Activated B cell treated with CpG ODN at 0.5 μM for 24 hours (primary cell): ENCODE measurements around the gene MCCC2. TPM values are rescaled to one million over a fixed set of nuclear protein-coding genes. Genes with fewer than 3 reads are reported as not detected.

Experiments used
- ATAC-seq: fragments of 200-7000 bp; cut with Tn5 transposase; one replicate; pipeline ENCODE4 v1.10.0; 2021; ENCODE audit warnings: low read depth, mild to moderate bottlenecking, moderate library complexity
- CTCF ChIA-PET: fragments of 350-600 bp; sonication (Branson Sonifier 250); formaldehyde crosslinking; loops from one replicate; lab custom pipeline; 2021; ENCODE audit warnings: antibody characterized with exemption; lab: Charles Lee
- POLR2A ChIA-PET: fragments of 350-600 bp; sonication (Branson Sonifier 250); formaldehyde crosslinking; loops from one replicate; lab custom pipeline; 2021; ENCODE audit warnings: antibody characterized with exemption; lab: Charles Lee
- DNase-seq: peaks from one replicate; pipeline ENCODE4 v3.0.0; 2022
- H3K27ac Mint-ChIP-seq: one replicate; pipeline ENCODE4 v1.8.0; 2020; ENCODE audit warnings: mixed read lengths
- H3K27me3 Mint-ChIP-seq: one replicate; pipeline ENCODE4 v1.8.0; 2021; ENCODE audit warnings: mixed read lengths
- H3K36me3 Mint-ChIP-seq: one replicate; pipeline ENCODE4 v1.8.0; 2021; ENCODE audit warnings: low read depth, mixed read lengths
- H3K4me1 Mint-ChIP-seq: one replicate; pipeline ENCODE4 v1.8.0; 2021; ENCODE audit warnings: mixed read lengths
- H3K4me3 Mint-ChIP-seq: one replicate; pipeline ENCODE4 v1.8.0; 2020; ENCODE audit warnings: mild to moderate bottlenecking, mixed read lengths
- H3K9me3 Mint-ChIP-seq: one replicate; pipeline ENCODE4 v1.8.0; 2020; ENCODE audit warnings: mixed read lengths
- CTCF ChIP-seq: fragments of 200-600 bp; IDR thresholded peaks from one replicate; pipeline ENCODE4 v1.8.0; 2022; ENCODE audit warnings: antibody characterized with exemption, mild to moderate bottlenecking
- intact Hi-C: fragments of 100-400 bp; cut with micrococcal nuclease; formaldehyde crosslinking; loops from one replicate; pipeline ENCODE4 v1.15.1; 2024
- total RNA-seq: library from RNA; stranded (reverse); gene quantifications from 2 replicates; pipeline ENCODE4 v1.2.3, GENCODE V29; 2022

MCCC2 gene
- total RNA-seq, 1 donor from 2014 or later: 70.4 TPM

GRCh38 chr5:71701407-71701806, 114.3 kb downstream of the MCCC2 start:
- ATAC-seq: no peak
- intact Hi-C loops: no loop called here
- Mint-ChIP-seq H3K9me3 (peaks cover 3% of the 10 kb centered on the region), H3K36me3 (no peaks in the 10 kb centered on the region), H3K27me3 (peaks cover 8% of the 10 kb centered on the region), H3K4me3 (no peak overlapping the region), H3K4me1 (peaks cover 3% of the 10 kb centered on the region), H3K27ac (no peak overlapping the region)
- DNase-seq: no peak
- POLR2A ChIA-PET: no interaction called here
- no peak for TF ChIP-seq CTCF
- CTCF ChIA-PET: no interaction called here

- intact Hi-C loops: no loop called here
- TF ChIP-seq CTCF: no peak
- no peak overlapping the region for H3K4me3 Mint-ChIP-seq
- ATAC-seq (no peak), DNase-seq (no peak)
- H3K4me1 Mint-ChIP-seq: no peaks in the 10 kb centered on the region
- H3K9me3 Mint-ChIP-seq: no peaks in the 10 kb centered on the region
- H3K27me3 Mint-ChIP-seq: peaks cover 17% of the 10 kb centered on the region
- no peak overlapping the region for H3K27ac Mint-ChIP-seq
- CTCF ChIA-PET: no interaction called here
- no peaks in the 10 kb centered on the region for H3K36me3 Mint-ChIP-seq
- POLR2A ChIA-PET: no interaction called here
Measured at GRCh38 chr5:71703941-71704340, 116.8 kb downstream of the MCCC2 start.

- Mint-ChIP-seq H3K36me3 (no peaks in the 10 kb centered on the region), H3K27me3 (peaks cover 21% of the 10 kb centered on the region), H3K27ac (no peak overlapping the region), H3K4me1 (no peaks in the 10 kb centered on the region), H3K4me3 (no peak overlapping the region), H3K9me3 (no peaks in the 10 kb centered on the region)
- POLR2A ChIA-PET: no interaction called here
- no peak for TF ChIP-seq CTCF
- CTCF ChIA-PET: no interaction called here
- DNase-seq (no peak), ATAC-seq (no peak)
- intact Hi-C loops: no loop called here
Measured at GRCh38 chr5:71705421-71705820, 118.3 kb downstream of the MCCC2 start.

GRCh38 chr5:71706906-71707305, 119.8 kb downstream of the MCCC2 start:
- POLR2A ChIA-PET: no interaction called here
- intact Hi-C loops: no loop called here

More at GRCh38 chr5:71706906-71707305, 119.8 kb downstream of the MCCC2 start:
- Mint-ChIP-seq H3K27me3 (peaks cover 21% of the 10 kb centered on the region), H3K4me3 (no peak overlapping the region), H3K36me3 (no peaks in the 10 kb centered on the region), H3K4me1 (no peaks in the 10 kb centered on the region), H3K9me3 (no peaks in the 10 kb centered on the region), H3K27ac (no peak overlapping the region)
- TF ChIP-seq CTCF: no peak
- DNase-seq (no peak), ATAC-seq (no peak)
- CTCF ChIA-PET: no interaction called here

Other genes with a start within 250 kb of the MCCC2 start
- gene BDP1, start 131.7 kb upstream of the MCCC2 start, total RNA-seq: 46.2 and 50.4 TPM in 2 replicates
- gene CARTPT, start 131.9 kb downstream of the MCCC2 start, total RNA-seq: not detected in 2 replicates